GM21723 (cell line): Measurements from ENCODE around the gene PTPRG.

Experiments
- ATAC-seq: cut with Tn5 transposase; IDR thresholded peaks from one replicate; pipeline ENCODE4 v1.9.1; 2021; ENCODE audit warnings: mild to moderate bottlenecking, moderate library complexity; ENCODE audit not compliant: unreplicated experiment

Gene PTPRG

DNA sequence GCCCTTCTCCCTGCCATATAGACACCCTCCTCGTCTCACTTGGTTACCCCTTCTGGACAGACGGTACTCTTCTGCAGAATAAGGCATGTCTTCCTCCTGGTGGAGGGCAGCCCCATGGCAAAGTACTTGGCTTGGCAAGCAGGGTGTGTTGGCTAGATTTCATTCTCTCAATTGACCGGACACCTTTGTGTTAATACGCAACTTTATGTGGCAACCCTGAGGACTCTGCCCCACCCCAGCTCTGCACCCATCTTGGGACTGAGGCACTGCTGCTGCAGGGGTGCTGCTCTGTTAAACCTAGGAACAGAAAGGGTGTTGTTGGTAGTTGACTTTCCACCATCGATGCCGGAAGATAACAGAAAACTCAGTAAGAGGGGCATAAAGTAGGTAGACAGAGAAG, 55.2 kb downstream of the PTPRG start:
- ATAC-seq = no peak

DNA sequence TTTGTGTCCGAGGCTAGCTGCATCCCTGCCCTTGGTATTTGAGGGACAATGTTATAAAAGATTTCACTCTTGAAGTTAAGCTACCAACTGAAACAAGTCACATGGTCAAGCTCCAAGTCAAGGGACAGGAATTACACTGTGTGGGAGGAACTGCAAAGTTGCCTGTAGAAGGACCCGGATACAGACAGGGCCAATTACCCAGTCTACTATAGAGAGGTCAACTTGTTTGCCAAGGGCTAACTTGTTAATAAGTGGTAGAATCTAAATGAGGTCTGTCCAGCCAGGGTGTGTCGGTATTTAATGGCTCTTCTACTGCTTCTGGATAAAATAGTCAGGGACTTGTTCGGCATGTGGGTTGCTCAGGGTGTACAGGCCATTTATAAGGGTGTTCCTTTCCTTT, 55.7 kb downstream of the PTPRG start:
- no peak for ATAC-seq

DNA sequence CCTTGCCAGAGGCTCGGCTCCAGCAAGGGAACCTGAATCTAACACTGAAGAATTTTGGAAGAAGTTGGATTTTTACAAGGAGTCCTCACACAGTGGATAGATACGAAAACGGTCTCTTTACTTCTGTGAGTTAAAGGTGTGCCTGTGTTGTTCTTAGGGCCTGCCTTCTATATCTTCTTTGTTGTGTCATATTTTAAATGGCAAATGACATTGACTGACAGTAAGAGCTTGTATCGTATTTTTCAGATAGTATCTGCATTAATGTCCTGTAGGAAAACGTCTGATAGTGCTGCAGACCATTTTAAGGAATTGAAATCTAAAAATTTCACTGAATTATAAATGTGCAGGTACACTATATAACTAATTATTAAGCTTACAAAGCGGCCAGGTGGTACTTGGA, 56.3 kb downstream of the PTPRG start:
- no peak for ATAC-seq

- ATAC-seq = no peak
These were observed 56.9 kb downstream of the PTPRG start for GRCh38 chr3:61618231-61618630.

GRCh38 chr3:61618871-61619270, 57.5 kb downstream of the PTPRG start:
- no peak for ATAC-seq

DNA sequence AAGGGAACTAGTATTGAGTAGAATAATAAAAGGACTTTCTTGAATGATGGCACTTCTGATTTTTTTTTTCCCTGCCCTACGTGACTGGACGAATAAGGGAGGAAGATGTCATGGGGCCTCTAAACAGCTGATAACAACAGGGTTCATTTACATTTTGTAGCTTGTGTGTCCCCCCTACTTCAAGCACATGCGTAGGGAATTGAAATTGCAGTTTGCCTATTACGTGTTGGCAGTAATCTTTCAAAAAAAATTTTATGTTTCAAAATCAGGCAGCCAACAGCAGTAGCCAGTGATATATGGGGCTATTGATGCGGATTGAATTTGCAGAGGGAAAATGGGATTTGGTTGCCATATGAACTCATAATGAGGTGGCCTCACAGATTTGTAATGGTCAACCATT, 58.7 kb downstream of the PTPRG start:
- ATAC-seq = no peak

DNA sequence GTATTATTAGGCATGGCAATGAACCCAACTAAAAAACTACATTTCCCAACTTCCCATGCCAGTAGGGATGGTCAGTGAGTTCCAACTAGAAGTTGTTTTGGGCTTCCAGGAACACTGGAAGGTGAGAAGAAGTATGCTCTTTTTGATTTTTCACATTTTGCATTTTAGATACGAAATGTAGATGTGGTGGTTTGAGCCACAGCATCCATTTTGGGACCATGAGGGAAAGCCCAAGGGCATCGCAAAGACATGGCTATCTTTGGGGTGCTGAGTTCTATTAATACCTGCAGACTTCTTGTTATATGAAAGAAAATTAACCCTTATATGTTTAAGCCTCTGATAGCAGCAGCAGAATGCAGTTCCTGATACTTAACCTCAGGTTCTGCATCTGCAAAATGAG, 62.9 kb downstream of the PTPRG start:
- ATAC-seq = no peak

DNA sequence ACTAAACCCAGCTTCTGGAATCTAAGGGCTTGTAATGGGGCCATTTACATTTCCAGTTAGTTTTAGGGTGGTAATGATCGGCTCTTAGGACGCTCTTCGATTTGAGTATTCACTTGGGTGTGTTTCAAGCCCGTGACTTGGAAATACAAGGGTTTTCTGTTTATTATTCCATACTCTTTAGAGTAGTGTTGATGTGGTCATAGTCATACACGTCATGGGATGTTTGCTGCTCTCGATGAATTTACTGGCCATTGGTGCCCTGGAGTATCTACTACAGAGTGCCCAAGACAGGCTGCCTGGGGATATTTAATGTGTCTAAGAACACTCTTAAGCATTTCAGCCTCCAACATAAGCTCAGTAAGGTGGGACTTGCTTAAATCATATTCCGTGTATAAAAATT, 64.1 kb downstream of the PTPRG start:
- no peak for ATAC-seq

DNA sequence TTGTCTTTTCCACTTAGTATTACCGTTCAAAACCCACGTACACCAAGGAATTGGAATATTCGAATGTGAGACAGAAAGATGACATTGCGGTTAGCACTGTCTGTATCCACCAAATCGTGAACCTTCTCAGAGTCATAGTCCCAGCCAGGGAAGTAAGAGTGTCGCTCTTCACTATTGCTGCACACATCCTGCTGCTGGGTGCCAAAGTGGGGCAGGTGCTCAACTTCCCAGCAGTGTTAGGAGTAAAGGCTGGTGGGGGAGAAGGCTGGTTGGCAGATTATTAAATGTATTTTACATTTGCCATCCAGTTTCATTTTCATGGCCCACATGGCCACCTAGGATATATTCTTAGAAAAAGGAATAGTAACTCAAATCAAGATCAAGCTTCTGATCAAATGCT, 65.1 kb downstream of the PTPRG start:
- ATAC-seq = no peak

DNA sequence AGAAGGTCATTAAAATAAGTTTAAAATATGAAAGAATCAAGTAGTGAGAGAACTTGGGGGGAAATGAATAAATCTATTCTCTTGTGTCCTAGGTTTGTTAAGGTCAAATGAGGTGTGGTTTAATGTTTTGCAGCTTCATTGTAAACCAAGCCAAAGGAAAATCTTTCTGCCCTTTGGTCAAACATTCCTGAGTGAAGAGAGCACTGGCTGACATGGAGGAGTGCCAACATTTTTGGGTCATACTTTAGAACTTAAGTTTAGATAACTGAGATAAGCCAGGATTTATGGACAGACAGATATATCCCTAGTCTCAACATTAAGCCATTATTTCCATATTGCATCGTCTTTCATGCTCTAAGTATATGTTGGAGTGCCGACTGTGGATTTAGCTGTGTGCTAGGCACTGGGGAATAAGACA, 66.4 kb downstream of the PTPRG start:
- no peak for ATAC-seq

DNA sequence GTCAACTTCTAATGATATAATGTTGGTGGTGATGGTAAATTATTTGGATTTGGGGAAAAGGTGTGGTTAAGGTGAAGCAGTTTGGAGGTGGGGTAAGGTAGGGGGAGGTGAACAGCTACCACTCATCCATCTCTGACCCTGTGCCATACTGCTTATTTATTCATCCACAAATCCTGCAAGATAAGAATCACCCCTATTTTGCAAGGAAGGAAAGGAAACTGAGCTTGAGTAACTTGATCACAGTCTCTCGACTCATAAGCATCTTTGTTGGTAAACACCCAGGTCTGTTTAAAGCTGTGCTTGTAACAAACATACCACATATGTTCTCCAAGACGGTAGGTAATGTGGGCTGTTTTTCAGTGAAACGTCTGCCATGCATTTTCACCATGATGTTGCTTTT, 67.3 kb downstream of the PTPRG start:
- no peak for ATAC-seq

- ATAC-seq = no peak
These were observed 68.1 kb downstream of the PTPRG start for GRCh38 chr3:61629442-61629841.

- no peak for ATAC-seq
These were observed 69.9 kb downstream of the PTPRG start for GRCh38 chr3:61631108-61631769.

DNA sequence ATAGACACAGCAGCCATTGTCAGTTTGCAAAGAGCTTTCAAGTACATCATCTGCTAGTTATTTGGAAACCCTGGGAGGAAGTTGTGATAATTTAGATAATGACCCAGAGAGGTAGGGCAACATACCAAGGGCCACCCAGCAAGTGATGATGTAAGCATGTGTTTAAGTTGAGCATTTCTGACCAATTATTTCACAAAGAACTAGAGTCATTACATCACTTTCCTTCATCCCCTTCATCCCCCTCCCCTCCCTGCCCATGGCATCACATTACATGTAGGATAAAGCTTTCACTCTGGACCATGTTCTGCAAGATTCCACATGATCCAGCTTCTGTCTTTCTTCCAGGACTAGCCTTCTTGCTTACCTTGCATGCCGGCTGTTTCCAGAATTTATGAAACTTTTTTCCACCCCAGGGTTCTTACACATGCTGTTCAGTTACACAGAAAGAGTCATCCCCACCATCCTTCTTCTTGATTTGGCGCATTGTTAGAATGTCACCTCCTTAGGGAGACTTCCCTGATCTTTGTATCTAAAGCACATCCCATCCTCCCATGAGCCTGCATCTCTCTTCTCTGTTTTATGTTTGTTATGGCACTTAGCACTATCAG, 71.3 kb downstream of the PTPRG start:
- no peak for ATAC-seq

DNA sequence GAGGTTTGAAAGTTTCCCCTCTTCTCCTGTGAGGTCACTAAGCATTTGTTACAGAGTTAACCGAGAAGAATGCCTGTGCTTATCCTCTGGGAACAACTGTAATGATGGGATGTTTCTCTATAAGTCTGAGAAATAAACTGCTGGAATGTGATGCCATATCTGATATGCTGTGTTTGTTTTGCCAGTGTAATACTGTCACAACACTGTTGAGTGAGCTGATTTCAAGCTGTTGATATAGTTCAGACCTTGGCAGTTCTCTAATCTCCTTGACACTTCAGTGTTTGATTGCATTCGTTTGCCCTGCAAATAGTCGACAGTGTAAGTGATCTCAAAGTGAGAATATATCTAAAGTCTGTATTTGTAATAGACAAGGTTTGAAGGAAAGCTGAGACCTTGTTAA, 73.3 kb downstream of the PTPRG start:
- ATAC-seq = no peak

- ATAC-seq = peak; percentile 80
These were observed 76.0 kb downstream of the PTPRG start for GRCh38 chr3:61637088-61638051.

DNA sequence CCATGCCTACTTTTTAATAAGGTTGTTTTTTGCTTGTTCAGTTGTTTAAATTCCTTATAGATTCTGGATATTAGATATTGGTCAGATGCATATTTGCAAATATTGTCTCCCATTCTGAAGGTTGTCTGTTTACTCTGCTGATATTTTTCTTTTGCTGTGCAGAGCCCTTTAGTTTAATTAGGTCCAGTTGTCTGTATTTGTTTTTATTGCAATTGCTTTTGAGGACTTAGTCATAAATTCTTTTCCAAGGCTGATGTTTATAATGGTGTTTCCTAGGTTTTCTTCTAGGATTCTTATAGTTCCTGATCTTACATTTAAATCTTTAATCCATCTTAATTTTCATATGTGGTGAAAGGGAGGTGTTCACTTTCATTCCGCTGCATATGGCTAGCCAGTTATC, 77.4 kb downstream of the PTPRG start:
- no peak for ATAC-seq

DNA sequence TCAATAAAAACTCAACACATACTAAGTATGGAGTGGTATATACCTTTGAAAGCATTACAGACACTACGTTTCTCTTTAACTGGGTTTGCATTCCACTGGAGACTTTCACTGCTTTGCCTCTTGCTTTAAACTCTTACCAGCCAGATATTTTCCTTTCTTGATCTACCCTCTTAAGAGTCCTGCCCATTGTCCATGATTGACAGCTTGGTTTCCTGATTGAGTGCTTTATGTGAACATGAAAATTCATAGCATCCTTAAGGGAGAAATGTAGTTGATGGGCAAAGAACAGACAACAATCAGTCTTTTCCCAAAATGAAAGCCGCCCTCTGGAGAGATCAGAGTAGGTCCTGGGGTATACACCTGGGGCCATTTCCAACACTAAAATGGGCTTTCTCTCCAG, 78.6 kb downstream of the PTPRG start:
- no peak for ATAC-seq

- ATAC-seq = no peak
These were observed 83.8 kb downstream of the PTPRG start for GRCh38 chr3:61645148-61645547.

DNA sequence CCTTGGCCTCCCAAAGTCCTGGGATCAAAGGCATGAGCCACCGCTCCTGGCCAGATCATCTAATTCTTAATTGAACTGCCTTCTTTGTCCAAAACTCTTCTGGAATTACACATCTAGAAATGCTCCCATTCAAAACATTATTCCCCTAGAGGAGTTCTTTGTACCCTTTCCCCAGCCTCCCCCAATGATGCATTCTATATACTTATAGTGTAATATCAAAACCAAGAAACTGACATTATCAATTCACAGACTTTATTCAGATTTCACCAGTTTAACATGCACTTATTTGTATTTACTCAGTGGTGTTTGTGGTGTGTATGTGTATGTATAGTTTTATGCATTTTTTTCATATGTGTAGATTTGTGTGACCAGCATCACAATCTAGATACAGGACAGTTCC, 85.0 kb downstream of the PTPRG start:
- ATAC-seq = no peak

- no peak for ATAC-seq
These were observed 85.6 kb downstream of the PTPRG start for GRCh38 chr3:61646851-61647525.
